Ectodermal cell (in vitro differentiated cells): ENCODE results near the gene ELAVL1.

Source experiments
- H3K27ac ChIP-seq: 2 replicates; pipeline ENCODE4 v1.7.0; 2013; ENCODE audit warnings: mild to moderate bottlenecking, low read depth, low read length; ENCODE audit not compliant: insufficient read depth, poor library complexity, severe bottlenecking
- H3K27me3 ChIP-seq: 2 replicates; pipeline ENCODE4 v1.7.0; 2013; ENCODE audit warnings: mild to moderate bottlenecking, low read length; ENCODE audit not compliant: insufficient read depth, control insufficient read depth, poor library complexity, severe bottlenecking
- H3K36me3 ChIP-seq: one replicate; pipeline ENCODE4 v1.7.0; 2013; ENCODE audit warnings: low read length; ENCODE audit not compliant: control insufficient read depth, insufficient read depth
- H3K4me1 ChIP-seq: one replicate; pipeline ENCODE4 v1.7.0; 2013; ENCODE audit warnings: low read length; ENCODE audit not compliant: control insufficient read depth, insufficient read depth
- H3K4me3 ChIP-seq: 2 replicates; pipeline ENCODE4 v1.7.0; 2013; ENCODE audit warnings: low read depth, low read length, control low read depth; ENCODE audit not compliant: insufficient read depth
- H3K9me3 ChIP-seq: 2 replicates; pipeline ENCODE4 v1.7.0; 2013; ENCODE audit warnings: mild to moderate bottlenecking, low read length, moderate library complexity; ENCODE audit not compliant: control insufficient read depth
- WGBS, 2 experiments: methylation state at CpG; one replicate each; pipeline ENCODE4 v1.1.7; 2013; ENCODE audit warnings: missing lambda C conversion rate in 2 of 2; 5-methylcytosine and 5-hydroxymethylcytosine counted together

Gene ELAVL1

GRCh38 chr19:7970716-7971448, 34.6 kb downstream of the ELAVL1 start:
- Histone ChIP-seq H3K36me3 (peaks cover 68% of the 10 kb centered on the region), H3K27ac (no peak overlapping the region), H3K4me3 (no peak overlapping the region), H3K27me3 (no peaks in the 10 kb centered on the region), H3K9me3 (no peaks in the 10 kb centered on the region), H3K4me1 (no peaks in the 10 kb centered on the region)
- 79 to 82% methylated on average over 12 of the region's 12 CpGs for WGBS, 2 experiments

DNA sequence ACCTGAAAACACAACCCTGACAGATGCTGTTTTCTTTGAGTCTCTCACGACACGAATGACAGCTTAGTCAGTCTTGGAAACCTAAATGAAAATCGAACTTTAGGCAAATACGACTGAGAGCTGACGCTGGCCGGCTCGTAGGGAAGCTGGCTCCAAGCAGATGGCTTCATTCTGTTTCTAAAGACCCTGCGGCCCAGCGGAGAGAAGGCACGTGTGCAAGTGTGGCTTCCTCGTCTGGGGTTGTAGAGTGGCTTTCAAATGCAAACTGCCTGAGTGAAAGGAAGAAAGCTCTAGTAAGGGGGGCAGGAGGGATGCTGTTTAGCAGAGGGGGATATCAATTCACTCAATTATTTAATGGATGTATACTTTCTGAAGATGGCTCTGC, 35.9 kb downstream of the ELAVL1 start:
- Histone ChIP-seq H3K27ac (no peak overlapping the region), H3K27me3 (no peaks in the 10 kb centered on the region), H3K9me3 (no peaks in the 10 kb centered on the region), H3K4me1 (no peaks in the 10 kb centered on the region), H3K36me3 (peaks cover 65% of the 10 kb centered on the region), H3K4me3 (no peak overlapping the region)
- WGBS, 2 experiments = 36 to 44% methylated on average over 11 of the region's 11 CpGs

DNA sequence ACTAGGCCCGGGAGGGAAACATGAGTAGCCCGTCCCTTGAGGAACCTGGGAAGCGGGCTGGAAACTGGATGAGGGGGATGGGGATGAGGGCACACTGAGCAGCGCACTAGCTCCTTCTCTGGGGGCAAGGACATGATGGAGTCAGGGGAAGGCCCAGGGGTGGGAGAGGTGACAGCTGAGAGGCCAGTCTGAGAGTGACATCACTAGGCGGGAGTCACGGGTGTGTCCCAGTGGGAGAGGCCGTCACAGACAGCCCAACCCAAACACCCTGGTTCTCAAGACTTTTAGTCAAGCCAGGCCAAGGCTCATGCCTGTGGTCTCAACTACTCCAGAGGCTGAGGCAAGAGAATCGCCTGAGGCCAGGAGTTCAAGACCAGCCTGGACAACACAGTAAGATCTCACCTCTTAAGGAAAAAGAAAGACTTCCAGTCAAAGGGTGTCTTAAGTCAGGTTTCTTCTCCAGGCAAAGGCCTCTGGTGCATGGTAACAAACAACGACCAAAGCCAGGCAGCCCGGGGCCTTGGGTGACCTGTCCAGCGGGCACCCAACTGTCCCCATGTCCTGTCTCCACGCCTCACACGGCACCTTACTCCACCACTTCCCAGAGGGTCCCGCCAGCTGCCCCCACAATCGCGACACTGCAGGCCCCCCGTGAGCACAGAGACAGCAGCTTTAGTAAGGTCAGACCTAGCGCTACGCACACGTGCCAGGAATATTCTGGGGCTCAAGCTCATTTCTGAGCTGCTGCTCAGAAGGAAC, 36.5 kb downstream of the ELAVL1 start:
- H3K4me3 ChIP-seq = no peak overlapping the region
- H3K4me1 ChIP-seq = no peaks in the 10 kb centered on the region
- H3K9me3 ChIP-seq = no peaks in the 10 kb centered on the region
- H3K27me3 ChIP-seq = no peaks in the 10 kb centered on the region
- WGBS, 2 experiments = 91% methylated on average over 20 of the region's 20 CpGs
- peaks cover 63% of the 10 kb centered on the region for H3K36me3 ChIP-seq
- H3K27ac ChIP-seq = no peak overlapping the region

DNA sequence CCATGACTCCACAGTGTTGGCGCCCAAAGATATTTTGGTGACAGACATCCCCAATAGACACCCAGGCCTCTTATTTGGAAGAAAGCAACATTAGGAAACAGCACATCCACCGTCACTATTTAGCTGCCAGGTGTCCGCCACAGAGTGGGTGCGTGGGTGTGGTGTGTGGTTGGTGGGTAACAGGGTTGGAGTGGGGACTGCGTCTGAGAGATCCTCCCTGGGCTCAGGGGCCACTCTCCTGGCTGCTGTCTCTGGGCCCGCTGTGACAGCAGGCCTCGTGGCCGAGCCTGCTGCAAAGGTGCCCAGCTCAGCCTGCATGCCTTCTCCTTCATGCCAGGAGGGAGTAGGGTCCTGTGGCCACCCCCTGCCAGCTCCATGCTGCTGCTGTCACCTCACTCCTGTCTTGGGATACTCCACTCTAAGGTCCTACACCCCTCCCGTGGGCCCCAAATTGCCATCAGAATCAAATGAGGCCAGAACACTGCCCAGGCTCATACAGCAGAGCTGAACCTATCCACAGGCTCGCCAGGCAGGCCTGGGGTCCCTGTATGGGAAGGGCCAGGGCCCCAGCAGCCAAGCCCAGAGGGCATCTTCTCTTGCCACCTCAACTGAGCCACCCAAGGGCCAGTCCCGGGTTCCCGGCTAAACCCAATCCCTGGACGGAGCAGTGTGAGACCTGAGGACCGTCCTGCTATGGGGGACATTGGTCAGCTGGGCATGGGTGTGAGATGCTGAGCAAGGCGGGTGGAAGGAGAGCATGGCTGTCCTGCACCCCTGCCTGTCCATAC, 37.2 kb downstream of the ELAVL1 start:
- Histone ChIP-seq H3K27me3 (no peaks in the 10 kb centered on the region), H3K4me1 (no peaks in the 10 kb centered on the region), H3K36me3 (peaks cover 63% of the 10 kb centered on the region), H3K9me3 (no peaks in the 10 kb centered on the region), H3K4me3 (no peak overlapping the region), H3K27ac (no peak overlapping the region)
- 94 to 95% methylated on average over 15 of the region's 15 CpGs for WGBS, 2 experiments

- H3K4me1 ChIP-seq = no peaks in the 10 kb centered on the region
- H3K36me3 ChIP-seq = peaks cover 65% of the 10 kb centered on the region
- H3K27me3 ChIP-seq = no peaks in the 10 kb centered on the region
- H3K27ac ChIP-seq = no peak overlapping the region
- H3K9me3 ChIP-seq = no peaks in the 10 kb centered on the region
- WGBS, 2 experiments = 91 to 95% methylated on average over 12 of the region's 12 CpGs
- H3K4me3 ChIP-seq = no peak overlapping the region
Observed at GRCh38 chr19:7965921-7966665, 39.3 kb downstream of the ELAVL1 start.

DNA sequence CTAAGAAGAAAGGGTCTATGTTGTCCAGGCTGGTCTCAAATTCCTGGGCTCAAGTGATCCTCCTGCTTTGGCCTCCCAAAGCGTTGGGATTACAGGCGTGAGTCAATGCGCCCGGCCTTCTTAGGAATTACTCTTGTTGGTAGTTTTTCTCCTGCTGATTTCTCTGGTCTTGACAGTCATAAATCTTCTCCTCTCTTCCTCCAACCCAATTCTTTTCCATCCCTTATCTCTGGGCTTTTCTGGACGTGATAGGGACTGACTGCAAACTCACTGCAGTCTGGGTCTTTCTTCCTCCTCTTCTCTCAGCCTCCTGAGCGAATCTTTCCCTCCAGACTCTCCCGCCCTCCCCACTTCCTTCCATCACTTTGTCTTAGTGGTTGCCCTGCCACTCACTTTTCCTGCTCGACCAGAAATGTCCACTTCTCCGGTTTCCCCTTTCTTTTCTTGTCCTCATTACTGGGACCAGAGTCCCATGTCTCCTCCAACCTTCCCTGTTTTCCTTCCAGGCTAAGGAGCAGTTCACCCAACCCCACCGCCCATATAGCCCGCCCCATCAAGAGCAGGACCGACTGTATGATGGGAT, 40.1 kb downstream of the ELAVL1 start:
- Histone ChIP-seq H3K9me3 (no peaks in the 10 kb centered on the region), H3K4me3 (no peak overlapping the region), H3K4me1 (no peaks in the 10 kb centered on the region), H3K27ac (no peak overlapping the region), H3K36me3 (peaks cover 70% of the 10 kb centered on the region), H3K27me3 (no peaks in the 10 kb centered on the region)
- 95 to 96% methylated on average over 12 of the region's 12 CpGs for WGBS, 2 experiments

GRCh38 chr19:7963566-7963965, 41.9 kb downstream of the ELAVL1 start:
- Histone ChIP-seq H3K27me3 (no peaks in the 10 kb centered on the region), H3K9me3 (no peaks in the 10 kb centered on the region), H3K36me3 (peaks cover 62% of the 10 kb centered on the region), H3K27ac (no peak overlapping the region), H3K4me1 (no peaks in the 10 kb centered on the region), H3K4me3 (no peak overlapping the region)
- WGBS, 2 experiments = 96% methylated on average over 25 of the region's 25 CpGs

DNA sequence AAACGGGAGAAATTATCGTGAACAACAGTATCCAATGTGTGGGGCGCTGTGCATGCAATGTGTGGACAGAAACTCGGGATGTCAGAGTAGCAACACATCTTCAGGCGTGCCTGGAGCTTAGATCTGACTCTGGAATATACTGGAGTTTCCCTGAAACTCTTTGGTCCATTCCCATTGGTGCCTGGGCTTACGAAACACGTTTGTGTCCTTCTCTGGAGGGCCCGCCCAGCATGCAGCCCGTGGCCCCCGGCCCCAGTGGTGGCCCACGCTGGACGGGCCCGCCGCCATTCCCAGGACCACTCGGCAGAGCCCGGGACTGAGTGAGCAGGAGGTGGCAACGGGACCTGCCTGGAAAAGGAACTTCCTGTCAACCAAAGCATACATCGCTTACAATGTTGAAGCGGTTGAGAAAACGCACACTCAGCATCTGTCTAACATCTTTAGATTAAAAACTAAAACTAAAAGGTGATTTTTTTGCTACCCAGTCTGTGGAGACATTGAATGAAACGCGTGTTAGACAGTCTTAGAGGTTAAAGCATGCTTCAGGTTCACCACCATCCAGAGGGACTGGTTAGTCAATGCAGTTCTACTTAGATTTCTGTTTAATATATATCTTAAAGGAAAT, 42.7 kb downstream of the ELAVL1 start:
- Histone ChIP-seq H3K27me3 (no peaks in the 10 kb centered on the region), H3K36me3 (peaks cover 54% of the 10 kb centered on the region)
- 95 to 96% methylated on average over 22 of the region's 22 CpGs for WGBS, 2 experiments

GRCh38 chr19:7961920-7962626, 43.4 kb downstream of the ELAVL1 start:
- Histone ChIP-seq H3K9me3 (no peaks in the 10 kb centered on the region), H3K4me3 (no peak overlapping the region), H3K27me3 (no peaks in the 10 kb centered on the region), H3K4me1 (no peaks in the 10 kb centered on the region), H3K36me3 (peaks cover 47% of the 10 kb centered on the region), H3K27ac (no peak overlapping the region)
- WGBS, 2 experiments = 96% methylated on average over 12 to 13 of the region's 13 CpGs

More for the DNA sequence above, 42.7 kb downstream of the ELAVL1 start:
- Histone ChIP-seq H3K27ac (no peak overlapping the region), H3K4me3 (no peak overlapping the region), H3K4me1 (no peaks in the 10 kb centered on the region), H3K9me3 (no peaks in the 10 kb centered on the region)
